ENCODE results near the gene SCP2. TPM values are rescaled to one million over a fixed set of nuclear protein-coding genes. Genes with fewer than 3 reads are reported as not detected.

Gene SCP2
- total RNA-seq, 5 donors from 2014 or later (not counting 1 experiment from before 2014, with no cell fraction given): 46.5 to 63.9 (median 51.8) TPM

- H3K4me3 ChIP-seq (ENCODE audit: control insufficient read depth in 1 of 2, extremely low read depth in 1 of 2, low read length in 1 of 2): no peak overlapping the region
- ATAC-seq (replicated peaks in 1 of 4) (no peak), DNase-seq (no peak)
- Mint-ChIP-seq H3K27ac (no peak overlapping the region), H3K9me3 (no peaks in the 10 kb centered on the region), H3K27me3 (no peaks in the 10 kb centered on the region), H3K4me1 (no peaks in the 10 kb centered on the region), H3K4me3 (no peak overlapping the region), H3K36me3 (no peaks in the 10 kb centered on the region)
- 81% methylated on average over 21 of the region's 26 CpGs for WGBS (ENCODE audit: insufficient coverage)
- H3K27me3 ChIP-seq (replicated peaks in 1 of 2; ENCODE audit: control insufficient read depth in 2 of 2, extremely low read depth in 1 of 2, insufficient read depth in 2 of 2, low read length in 1 of 2): peaks cover 0 to 15% of the 10 kb centered on the region in 2 experiments
- H3K36me3 ChIP-seq (ENCODE audit: control insufficient read depth in 2 of 2, extremely low read depth in 1 of 2, insufficient read depth in 1 of 2, low read length in 1 of 2): no peaks in the 10 kb centered on the region
- ChIA-PET POLR2A (no interaction called here), CTCF (no interaction called here)
- no peaks in the 10 kb centered on the region for H3K4me1 ChIP-seq (ENCODE audit: control insufficient read depth in 1 of 2, extremely low read depth in 1 of 2, insufficient read depth in 2 of 2, low read length in 2 of 2)
- H3K9me3 ChIP-seq: no peaks in the 10 kb centered on the region
- no peak overlapping the region for H3K27ac ChIP-seq (ENCODE audit: low read length)
Observed at GRCh38 chr1:53091841-53092645, 165.0 kb downstream of the SCP2 start.

GRCh38 chr1:53092659-53093450 lies 165.8 kb downstream of the SCP2 start:
- H3K4me1 ChIP-seq (ENCODE audit: control insufficient read depth in 1 of 2, extremely low read depth in 1 of 2, insufficient read depth in 2 of 2, low read length in 2 of 2): no peaks in the 10 kb centered on the region
- ChIA-PET CTCF (no interaction called here), POLR2A (no interaction called here)
- peaks cover 0 to 15% of the 10 kb centered on the region in 2 experiments for H3K27me3 ChIP-seq (replicated peaks in 1 of 2; ENCODE audit: control insufficient read depth in 2 of 2, extremely low read depth in 1 of 2, insufficient read depth in 2 of 2, low read length in 1 of 2)
- no peaks in the 10 kb centered on the region for H3K36me3 ChIP-seq (ENCODE audit: control insufficient read depth in 2 of 2, extremely low read depth in 1 of 2, insufficient read depth in 1 of 2, low read length in 1 of 2)
- DNase-seq: no peak
- no peak overlapping the region for H3K27ac ChIP-seq (ENCODE audit: low read length)
- Mint-ChIP-seq H3K36me3 (no peaks in the 10 kb centered on the region), H3K4me1 (no peaks in the 10 kb centered on the region), H3K27ac (no peak overlapping the region), H3K4me3 (no peak overlapping the region), H3K9me3 (no peaks in the 10 kb centered on the region), H3K27me3 (no peaks in the 10 kb centered on the region)
- H3K4me3 ChIP-seq (ENCODE audit: control insufficient read depth in 1 of 2, extremely low read depth in 1 of 2, low read length in 1 of 2): no peak overlapping the region
- WGBS (ENCODE audit: insufficient coverage): 91% methylated on average over 30 of the region's 33 CpGs
- H3K9me3 ChIP-seq: no peaks in the 10 kb centered on the region
- no peak for ATAC-seq (replicated peaks in 1 of 4)

- Histone ChIP-seq H3K4me3 (ENCODE audit: control insufficient read depth in 1 of 2, extremely low read depth in 1 of 2, low read length in 1 of 2) (no peak overlapping the region), H3K9me3 (no peaks in the 10 kb centered on the region), H3K27ac (ENCODE audit: low read length) (no peak overlapping the region), H3K36me3 (ENCODE audit: control insufficient read depth in 2 of 2, extremely low read depth in 1 of 2, insufficient read depth in 1 of 2, low read length in 1 of 2) (no peaks in the 10 kb centered on the region), H3K27me3 (replicated peaks in 1 of 2; ENCODE audit: control insufficient read depth in 2 of 2, extremely low read depth in 1 of 2, insufficient read depth in 2 of 2, low read length in 1 of 2) (peaks cover 0 to 15% of the 10 kb centered on the region in 2 experiments), H3K4me1 (ENCODE audit: control insufficient read depth in 1 of 2, extremely low read depth in 1 of 2, insufficient read depth in 2 of 2, low read length in 2 of 2) (no peaks in the 10 kb centered on the region)
- H3K4me1 Mint-ChIP-seq: no peaks in the 10 kb centered on the region
- ATAC-seq (replicated peaks in 1 of 4): no peak
- ChIA-PET POLR2A (no interaction called here), CTCF (no interaction called here)
- 91% methylated on average over 8 of the region's 8 CpGs for WGBS (ENCODE audit: insufficient coverage)
- no peaks in the 10 kb centered on the region for H3K36me3 Mint-ChIP-seq
- no peaks in the 10 kb centered on the region for H3K27me3 Mint-ChIP-seq
- H3K27ac Mint-ChIP-seq: no peak overlapping the region
- H3K9me3 Mint-ChIP-seq: no peaks in the 10 kb centered on the region
- H3K4me3 Mint-ChIP-seq: no peak overlapping the region
- no peak for DNase-seq
Observed at GRCh38 chr1:53093451-53093754, 166.3 kb downstream of the SCP2 start.

- POLR2A ChIA-PET: no interaction called here
- no peak overlapping the region for H3K27ac Mint-ChIP-seq
- no peaks in the 10 kb centered on the region for H3K9me3 Mint-ChIP-seq
Observed at GRCh38 chr1:53093778-53094532, 166.9 kb downstream of the SCP2 start.

GRCh38 chr1:53094533-53094919 lies 167.4 kb downstream of the SCP2 start:
- H3K4me3 Mint-ChIP-seq: no peak overlapping the region
- Histone ChIP-seq H3K9me3 (no peaks in the 10 kb centered on the region), H3K4me3 (ENCODE audit: control insufficient read depth in 1 of 2, extremely low read depth in 1 of 2, low read length in 1 of 2) (no peak overlapping the region), H3K27ac (ENCODE audit: low read length) (no peak overlapping the region), H3K27me3 (replicated peaks in 1 of 2; ENCODE audit: control insufficient read depth in 2 of 2, extremely low read depth in 1 of 2, insufficient read depth in 2 of 2, low read length in 1 of 2) (peaks cover 0 to 15% of the 10 kb centered on the region in 2 experiments), H3K4me1 (ENCODE audit: control insufficient read depth in 1 of 2, extremely low read depth in 1 of 2, insufficient read depth in 2 of 2, low read length in 2 of 2) (no peaks in the 10 kb centered on the region), H3K36me3 (ENCODE audit: control insufficient read depth in 2 of 2, extremely low read depth in 1 of 2, insufficient read depth in 1 of 2, low read length in 1 of 2) (no peaks in the 10 kb centered on the region)
- H3K9me3 Mint-ChIP-seq: no peaks in the 10 kb centered on the region
- H3K4me1 Mint-ChIP-seq: no peaks in the 10 kb centered on the region
- H3K27ac Mint-ChIP-seq: no peak overlapping the region
- no peaks in the 10 kb centered on the region for H3K27me3 Mint-ChIP-seq
- H3K36me3 Mint-ChIP-seq: no peaks in the 10 kb centered on the region
- ChIA-PET CTCF (no interaction called here), POLR2A (no interaction called here)
- DNase-seq: no peak
- ATAC-seq (replicated peaks in 1 of 4): no peak
- 83% methylated on average over 10 of the region's 13 CpGs for WGBS (ENCODE audit: insufficient coverage)

More at GRCh38 chr1:53093778-53094532, 166.9 kb downstream of the SCP2 start:
- no peak overlapping the region for H3K4me3 Mint-ChIP-seq
- no peaks in the 10 kb centered on the region for H3K4me1 ChIP-seq (ENCODE audit: control insufficient read depth in 1 of 2, extremely low read depth in 1 of 2, insufficient read depth in 2 of 2, low read length in 2 of 2)
- no peaks in the 10 kb centered on the region for H3K36me3 ChIP-seq (ENCODE audit: control insufficient read depth in 2 of 2, extremely low read depth in 1 of 2, insufficient read depth in 1 of 2, low read length in 1 of 2)
- H3K4me1 Mint-ChIP-seq: no peaks in the 10 kb centered on the region
- H3K36me3 Mint-ChIP-seq: no peaks in the 10 kb centered on the region
- H3K27me3 ChIP-seq (replicated peaks in 1 of 2; ENCODE audit: control insufficient read depth in 2 of 2, extremely low read depth in 1 of 2, insufficient read depth in 2 of 2, low read length in 1 of 2): peaks cover 0 to 15% of the 10 kb centered on the region in 2 experiments
- ATAC-seq (replicated peaks in 1 of 4) (no peak), DNase-seq (no peak)
- no peaks in the 10 kb centered on the region for H3K9me3 ChIP-seq
- H3K4me3 ChIP-seq (ENCODE audit: control insufficient read depth in 1 of 2, extremely low read depth in 1 of 2, low read length in 1 of 2): no peak overlapping the region
- no peaks in the 10 kb centered on the region for H3K27me3 Mint-ChIP-seq
- CTCF ChIA-PET: no interaction called here
- 88% methylated on average over 13 of the region's 20 CpGs for WGBS (ENCODE audit: insufficient coverage)
- no peak overlapping the region for H3K27ac ChIP-seq (ENCODE audit: low read length)
